ENCODE results near the gene AEN. TPM values are rescaled to one million over a fixed set of nuclear protein-coding genes. Genes with fewer than 3 reads are reported as not detected.

The AEN gene
- total RNA-seq, 1 donor from 2014 or later, result 48.4 TPM

GRCh38 chr15:88624971-88625490 is 3.9 kb downstream of the AEN start:
- Histone ChIP-seq H3K27me3 (ENCODE audit: control insufficient read depth, insufficient read depth, low read length) (no peaks in the 10 kb centered on the region), H3K36me3 (ENCODE audit: control insufficient read depth, insufficient read depth, low read length) (peaks cover 31% of the 10 kb centered on the region), H3K4me3 (ENCODE audit: low read depth, low read length) (no peak overlapping the region)
- TF ChIP-seq, protein P1, sequence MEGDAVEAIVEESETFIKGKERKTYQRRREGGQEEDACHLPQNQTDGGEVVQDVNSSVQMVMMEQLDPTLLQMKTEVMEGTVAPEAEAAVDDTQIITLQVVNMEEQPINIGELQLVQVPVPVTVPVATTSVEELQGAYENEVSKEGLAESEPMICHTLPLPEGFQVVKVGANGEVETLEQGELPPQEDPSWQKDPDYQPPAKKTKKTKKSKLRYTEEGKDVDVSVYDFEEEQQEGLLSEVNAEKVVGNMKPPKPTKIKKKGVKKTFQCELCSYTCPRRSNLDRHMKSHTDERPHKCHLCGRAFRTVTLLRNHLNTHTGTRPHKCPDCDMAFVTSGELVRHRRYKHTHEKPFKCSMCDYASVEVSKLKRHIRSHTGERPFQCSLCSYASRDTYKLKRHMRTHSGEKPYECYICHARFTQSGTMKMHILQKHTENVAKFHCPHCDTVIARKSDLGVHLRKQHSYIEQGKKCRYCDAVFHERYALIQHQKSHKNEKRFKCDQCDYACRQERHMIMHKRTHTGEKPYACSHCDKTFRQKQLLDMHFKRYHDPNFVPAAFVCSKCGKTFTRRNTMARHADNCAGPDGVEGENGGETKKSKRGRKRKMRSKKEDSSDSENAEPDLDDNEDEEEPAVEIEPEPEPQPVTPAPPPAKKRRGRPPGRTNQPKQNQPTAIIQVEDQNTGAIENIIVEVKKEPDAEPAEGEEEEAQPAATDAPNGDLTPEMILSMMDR (IDR thresholded peaks at IDR 0.05; ENCODE audit: insufficient read depth, low read length, severe bottlenecking), result no peak
- FAIRE-seq (no peak), DNase-seq (ENCODE audit: low read depth) (no peak)

DNA sequence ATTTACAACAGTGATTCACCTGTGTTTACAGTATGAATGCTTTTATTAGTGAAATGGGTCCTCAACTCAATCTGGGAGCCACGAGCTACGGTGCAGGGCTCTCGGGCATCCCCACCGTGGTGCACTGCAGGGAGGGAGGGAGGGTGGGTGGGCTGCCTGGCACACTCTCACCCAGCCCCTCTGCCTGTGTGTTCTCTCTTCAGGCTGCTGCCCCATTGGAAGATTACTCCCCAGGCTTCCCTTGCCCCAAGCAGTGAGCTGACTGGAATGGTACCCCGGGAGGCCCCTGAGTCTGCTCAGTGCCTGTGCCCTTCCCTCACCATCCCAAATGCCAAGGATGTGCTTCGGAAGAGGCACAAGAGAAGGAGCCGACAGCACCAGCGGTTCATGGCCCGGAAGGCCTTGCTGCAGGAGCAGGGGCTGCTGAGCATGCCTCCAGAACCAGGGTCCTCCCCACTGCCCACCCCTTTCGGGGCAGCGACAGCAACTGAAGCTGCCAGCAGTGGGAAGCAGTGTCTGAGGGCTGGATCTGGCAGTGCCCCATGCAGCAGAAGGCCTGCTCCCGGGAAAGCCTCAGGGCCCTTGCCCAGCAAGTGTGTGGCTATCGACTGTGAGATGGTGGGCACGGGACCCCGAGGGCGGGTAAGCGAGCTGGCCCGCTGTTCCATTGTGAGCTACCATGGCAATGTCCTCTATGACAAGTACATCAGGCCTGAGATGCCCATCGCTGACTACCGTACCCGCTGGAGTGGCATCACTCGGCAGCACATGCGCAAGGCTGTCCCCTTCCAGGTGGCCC is 5.0 kb downstream of the AEN start:
- TF ChIP-seq, protein P1 (IDR thresholded peaks at IDR 0.05; ENCODE audit: insufficient read depth, low read length, severe bottlenecking), result no peak
- Histone ChIP-seq H3K36me3 (ENCODE audit: control insufficient read depth, insufficient read depth, low read length) (peaks cover 34% of the 10 kb centered on the region), H3K4me3 (ENCODE audit: low read depth, low read length) (no peak overlapping the region), H3K27me3 (ENCODE audit: control insufficient read depth, insufficient read depth, low read length) (no peaks in the 10 kb centered on the region)
- no peak for FAIRE-seq
- DNase-seq (ENCODE audit: low read depth), result no peak

DNA sequence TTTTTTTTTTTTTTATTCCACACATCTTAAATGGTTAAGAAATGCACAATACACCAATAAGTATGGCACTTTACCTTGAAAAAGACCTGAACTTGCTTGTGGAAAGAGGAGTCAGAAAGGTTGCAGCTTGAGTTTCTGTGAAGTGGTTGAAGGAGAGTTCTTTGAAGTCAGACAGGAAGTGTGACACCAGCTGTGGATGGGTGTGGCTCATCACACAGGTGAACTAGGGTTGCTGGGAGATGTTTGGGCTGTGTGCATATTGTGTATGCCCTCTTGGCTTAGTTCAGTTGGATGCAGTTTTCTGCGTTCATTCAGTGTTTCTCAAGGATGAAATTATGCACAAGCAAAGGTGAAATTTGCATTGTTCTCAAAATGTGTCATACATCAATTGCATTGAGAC is 6.3 kb downstream of the AEN start:
- no peak for FAIRE-seq
- Histone ChIP-seq H3K27me3 (ENCODE audit: control insufficient read depth, insufficient read depth, low read length) (no peaks in the 10 kb centered on the region), H3K36me3 (ENCODE audit: control insufficient read depth, insufficient read depth, low read length) (peaks cover 38% of the 10 kb centered on the region), H3K4me3 (ENCODE audit: low read depth, low read length) (no peak overlapping the region)
- DNase-seq (ENCODE audit: low read depth), result peak; percentile 42
- TF ChIP-seq, protein P1 (IDR thresholded peaks at IDR 0.05; ENCODE audit: insufficient read depth, low read length, severe bottlenecking), result no peak

DNA sequence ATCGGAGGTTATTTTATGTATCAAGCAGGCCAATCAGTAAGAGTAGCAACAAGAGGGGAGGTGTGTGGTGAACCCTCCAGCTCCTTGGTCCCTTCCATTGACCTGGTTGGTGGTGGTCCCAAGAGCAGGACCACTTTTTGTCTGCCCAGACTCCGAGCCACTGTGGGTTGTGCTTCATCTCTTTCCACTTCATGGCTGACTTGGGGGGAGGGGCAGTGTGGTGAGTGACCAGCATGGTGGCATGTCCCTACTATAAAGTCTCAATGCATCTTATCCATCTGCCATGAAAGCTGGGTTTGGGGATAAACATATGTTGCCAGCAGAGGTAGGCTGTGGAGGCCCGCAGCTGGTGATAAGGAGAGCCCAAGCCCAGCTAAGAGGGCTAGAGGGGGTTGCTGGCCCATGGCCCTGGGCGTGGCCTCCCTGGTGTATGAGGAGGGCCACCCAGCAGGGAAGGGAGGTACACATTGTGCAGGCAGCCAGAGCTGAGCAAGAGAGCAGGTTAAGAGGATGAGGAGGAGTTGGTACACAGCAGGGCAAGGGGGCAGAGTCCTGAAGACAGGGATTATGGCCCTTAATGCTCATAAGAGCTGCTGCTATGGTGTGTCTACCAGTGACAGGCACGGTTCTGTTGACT is 7.0 kb downstream of the AEN start:
- DNase-seq (ENCODE audit: low read depth), result no peak
- Histone ChIP-seq H3K27me3 (ENCODE audit: control insufficient read depth, insufficient read depth, low read length) (no peaks in the 10 kb centered on the region), H3K36me3 (ENCODE audit: control insufficient read depth, insufficient read depth, low read length) (peaks cover 38% of the 10 kb centered on the region), H3K4me3 (ENCODE audit: low read depth, low read length) (no peak overlapping the region)
- TF ChIP-seq, protein P1 (IDR thresholded peaks at IDR 0.05; ENCODE audit: insufficient read depth, low read length, severe bottlenecking), result no peak
- FAIRE-seq, result no peak

- Histone ChIP-seq H3K4me3 (ENCODE audit: low read depth, low read length) (no peak overlapping the region), H3K27me3 (ENCODE audit: control insufficient read depth, insufficient read depth, low read length) (no peaks in the 10 kb centered on the region), H3K36me3 (ENCODE audit: control insufficient read depth, insufficient read depth, low read length) (peaks cover 34% of the 10 kb centered on the region)
- FAIRE-seq (no peak), DNase-seq (ENCODE audit: low read depth) (no peak)
- TF ChIP-seq, protein P1 (IDR thresholded peaks at IDR 0.05; ENCODE audit: insufficient read depth, low read length, severe bottlenecking), result no peak
Observed at GRCh38 chr15:88629071-88629470, 7.9 kb downstream of the AEN start.
